ENCODE measurements around the gene APCDD1L.
A peak's percentile ranks its signal among the peaks of the same experiment; 100 is the strongest.

APCDD1L gene

DNA sequence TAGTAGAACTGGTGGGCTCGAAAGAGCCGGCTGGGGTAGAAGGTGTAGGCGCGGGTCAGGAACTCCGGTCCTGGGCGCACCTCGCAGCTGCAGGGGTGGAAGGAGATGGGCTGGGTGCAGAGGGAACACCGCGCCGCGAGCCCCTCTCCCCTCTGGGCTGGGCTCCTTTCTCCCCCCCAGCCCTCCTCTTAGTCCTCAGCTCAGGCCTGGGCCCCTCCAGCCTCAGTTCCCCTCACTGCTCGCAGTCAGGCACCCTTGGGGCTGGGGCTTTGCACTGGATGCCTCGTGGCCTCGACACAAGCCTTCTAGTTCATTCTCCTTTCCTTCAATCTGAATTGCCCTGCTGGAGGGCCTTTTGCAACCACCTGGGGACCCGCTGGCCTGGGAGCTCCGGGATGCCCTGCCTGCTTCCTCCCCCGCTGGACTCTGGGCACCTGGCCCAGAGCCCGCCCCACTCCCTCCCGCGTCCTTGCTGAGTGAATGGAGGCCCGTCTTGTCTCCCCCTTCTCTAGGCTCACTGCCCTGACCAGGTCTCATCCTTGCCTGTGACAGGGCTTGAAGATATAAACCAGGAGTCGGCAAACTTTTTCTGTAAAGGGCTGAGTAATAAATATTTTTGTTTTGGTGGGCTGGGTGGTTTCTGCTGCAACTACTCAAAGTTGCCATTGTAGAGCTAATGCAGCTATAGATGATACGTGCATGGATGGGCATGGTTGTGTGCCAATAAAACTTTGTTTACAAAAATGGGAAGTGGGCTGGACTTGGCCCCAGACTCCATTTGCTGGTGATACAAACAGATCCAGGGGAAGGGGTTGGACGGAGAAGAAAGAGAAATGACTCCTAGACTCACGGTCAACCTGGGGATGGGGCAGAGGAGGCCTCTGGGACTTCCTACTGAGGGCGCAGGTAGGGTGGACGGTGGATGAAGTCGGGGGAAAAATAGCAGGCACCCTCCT lies 47.3 kb downstream of the APCDD1L start:
- DNase-seq (ENCODE audit: low read depth in 2 of 2, low spot score in 1 of 2), result no peak

DNA sequence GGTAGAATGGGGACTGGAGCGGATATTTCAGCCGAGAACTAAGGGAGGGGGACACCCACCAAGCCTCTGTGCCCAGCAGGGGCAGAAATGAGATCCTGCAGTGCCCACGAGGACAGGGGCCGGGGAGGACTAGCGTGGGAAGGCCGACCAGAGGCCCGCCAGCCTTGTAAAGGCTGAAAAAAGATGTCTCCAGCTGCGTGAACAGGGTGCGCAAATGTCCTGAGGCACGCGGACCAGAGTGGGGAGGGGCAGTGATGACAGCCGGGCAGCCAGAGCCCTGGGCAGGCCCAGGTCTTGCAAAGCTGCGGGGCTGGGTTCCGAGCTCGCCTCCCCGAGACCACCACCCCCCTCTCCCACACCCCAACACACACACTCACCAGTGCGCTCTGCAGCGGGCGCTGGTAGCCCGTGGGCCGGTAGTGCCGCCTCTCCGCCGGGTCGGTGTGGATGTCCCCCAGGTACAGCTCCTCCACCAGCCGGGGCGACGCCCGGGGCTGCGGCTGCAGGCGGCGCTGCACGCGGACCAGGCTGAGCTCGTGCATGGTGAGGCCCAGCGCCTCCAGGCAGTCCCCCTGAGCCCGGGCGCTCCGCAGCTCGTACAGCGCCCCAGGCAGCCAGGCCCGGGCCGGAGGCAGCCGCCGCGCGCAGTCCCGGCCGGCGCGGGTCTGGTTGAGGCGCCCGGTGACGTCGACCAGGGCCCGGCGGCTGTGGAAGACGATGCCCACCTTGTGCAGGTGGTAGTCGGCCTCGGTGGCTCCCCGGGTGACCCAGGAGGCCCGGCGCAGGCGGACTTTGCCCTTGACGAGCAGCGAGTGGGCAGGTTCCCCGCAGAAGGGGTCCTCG lies 48.2 kb downstream of the APCDD1L start:
- DNase-seq (ENCODE audit: low read depth in 2 of 2, low spot score in 1 of 2), result no peak

DNA sequence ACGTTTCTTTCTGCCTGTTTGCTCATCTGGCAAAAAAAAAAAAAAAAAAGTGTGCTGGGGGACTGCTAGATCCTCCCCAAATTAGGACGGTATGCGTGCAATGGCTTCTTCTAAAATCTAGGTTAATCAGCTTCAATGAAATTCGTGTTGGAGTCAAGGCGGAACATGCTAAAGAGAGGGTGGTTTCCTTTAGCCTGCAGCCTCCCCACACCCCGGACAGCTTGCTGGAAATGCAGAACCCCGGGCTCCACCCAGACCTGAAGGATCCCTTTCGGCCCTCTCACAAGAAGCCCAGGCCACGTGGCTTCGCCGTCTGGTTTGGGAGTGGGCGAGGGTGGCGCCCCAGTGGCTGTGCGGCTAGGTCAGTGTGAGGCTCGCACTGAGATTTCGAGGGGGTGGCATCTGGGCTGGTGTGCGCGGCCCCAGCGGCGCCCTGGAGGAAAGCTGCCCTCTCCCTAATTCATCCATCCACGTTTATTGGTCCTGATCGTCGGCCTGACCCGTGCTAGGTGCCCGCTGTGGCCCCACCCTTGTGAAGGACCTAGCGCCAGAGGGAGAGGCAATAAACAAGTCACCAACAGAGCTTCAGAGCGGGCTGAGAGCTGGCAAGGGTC lies 49.0 kb downstream of the APCDD1L start:
- DNase-seq (ENCODE audit: low read depth in 2 of 2, low spot score in 1 of 2), result no peak

DNA sequence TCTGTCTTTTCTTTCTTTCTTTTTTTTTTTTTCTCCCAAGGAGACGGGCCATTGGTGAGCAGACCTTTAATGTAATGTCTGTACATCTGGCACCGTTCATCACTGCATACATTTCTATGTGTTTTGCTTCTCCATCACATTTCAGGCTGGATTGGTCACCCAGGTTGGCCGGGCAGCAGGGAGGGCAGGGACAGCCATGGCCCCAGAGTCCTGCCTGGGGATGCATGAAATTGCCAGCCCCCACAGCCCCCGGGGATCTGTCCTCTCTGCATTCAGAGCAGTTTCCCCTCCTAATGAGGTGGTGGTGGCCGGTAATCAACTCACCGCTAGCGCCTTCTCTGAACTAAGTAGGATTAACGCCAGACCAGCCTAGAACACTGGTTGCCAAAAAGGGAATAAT lies 50.4 kb downstream of the APCDD1L start:
- no peak for DNase-seq (ENCODE audit: low read depth in 2 of 2, low spot score in 1 of 2)

DNA sequence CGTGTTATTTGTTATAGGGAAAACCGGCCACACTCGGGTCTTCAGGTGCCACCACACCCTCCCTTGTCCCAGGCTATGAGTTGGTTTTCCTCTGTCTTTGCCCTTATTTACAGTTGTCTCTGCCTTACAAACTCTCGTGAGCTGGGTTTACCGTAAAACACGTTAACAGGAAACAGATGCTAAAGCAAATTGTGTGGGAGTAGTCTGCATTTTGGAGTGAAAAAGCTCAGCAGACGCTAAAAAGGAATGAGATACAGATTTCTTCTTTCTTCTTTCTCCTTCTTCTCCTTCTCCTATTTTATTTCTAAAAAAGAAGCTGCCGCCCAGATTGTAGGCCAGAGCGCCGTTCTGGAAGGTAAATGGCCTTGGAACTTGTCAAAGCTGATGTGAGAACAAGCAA lies 51.9 kb downstream of the APCDD1L start:
- no peak for DNase-seq (ENCODE audit: low read depth in 2 of 2, low spot score in 1 of 2)

DNA sequence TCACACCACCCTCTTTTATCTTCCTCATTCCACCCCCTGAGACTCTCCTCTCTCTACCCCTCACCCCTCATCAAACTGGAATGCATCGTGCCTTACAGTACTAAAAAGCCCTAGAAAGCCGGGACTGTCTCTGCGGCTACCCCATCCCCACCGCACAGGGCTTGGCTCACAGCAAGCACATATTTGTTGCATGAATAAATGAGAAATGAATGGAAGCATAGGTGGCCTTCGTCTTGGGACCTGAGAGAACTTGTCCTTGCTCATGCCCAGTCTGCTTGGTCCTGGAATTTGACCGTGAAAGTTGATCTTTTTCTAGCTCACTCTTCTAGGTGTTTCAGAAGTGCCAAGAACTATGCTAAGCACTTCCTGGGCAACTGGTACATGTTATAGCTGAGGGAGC lies 53.3 kb downstream of the APCDD1L start:
- no peak for DNase-seq (ENCODE audit: low read depth in 2 of 2, low spot score in 1 of 2)

DNA sequence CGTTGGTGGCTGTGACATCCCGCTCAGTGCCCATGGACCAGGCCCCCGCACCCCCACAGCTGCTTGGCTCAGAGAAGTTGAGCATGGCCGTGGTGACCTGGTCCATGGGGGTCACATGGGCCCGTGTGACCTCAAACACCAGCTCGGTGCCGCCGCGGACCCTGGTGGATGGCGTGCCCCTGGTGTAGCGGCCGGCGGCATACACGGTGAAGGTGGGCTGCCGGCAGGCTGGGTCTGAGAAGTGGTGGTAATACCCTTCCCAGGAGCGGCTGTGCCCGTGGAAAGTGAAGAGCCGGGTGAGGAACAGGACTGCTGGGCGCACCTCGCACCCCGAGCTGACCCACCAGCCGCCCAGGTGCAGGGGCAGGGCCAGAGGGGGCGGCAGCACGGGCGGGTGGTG lies 54.1 kb downstream of the APCDD1L start:
- no peak for DNase-seq (ENCODE audit: low read depth in 2 of 2, low spot score in 1 of 2)

DNA sequence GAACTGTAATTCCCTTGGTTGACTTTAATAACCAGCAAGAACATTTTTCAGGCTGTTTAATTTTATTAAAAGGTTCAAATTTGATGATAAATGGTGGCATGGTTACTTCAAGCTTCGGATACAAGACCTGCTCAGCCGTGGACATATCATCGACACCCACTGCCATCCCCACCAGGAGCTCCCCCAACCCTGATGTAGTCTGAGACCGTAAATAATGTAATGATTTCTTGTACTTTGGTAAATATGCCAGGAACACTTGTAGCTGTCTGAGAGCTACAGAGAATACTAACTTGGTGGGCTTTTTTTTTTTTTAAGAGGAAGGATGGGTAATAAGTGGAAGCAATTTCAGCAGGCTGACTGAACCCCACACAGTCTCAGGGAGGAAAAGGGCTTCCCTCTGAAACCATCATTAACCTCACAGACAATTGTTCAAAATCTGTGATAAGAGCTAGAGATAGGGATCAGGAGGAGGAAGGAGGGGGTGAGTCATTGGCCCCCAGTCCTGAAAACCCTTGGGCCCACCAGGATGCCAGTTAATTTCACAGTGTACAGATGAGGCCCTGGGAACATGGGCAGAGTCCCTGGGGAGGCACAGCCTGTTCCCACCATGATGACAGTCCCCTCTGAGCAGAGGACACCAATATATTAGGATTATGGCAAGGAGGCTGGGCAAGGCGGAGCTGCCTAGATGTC lies 56.0 kb downstream of the APCDD1L start:
- no peak for DNase-seq (ENCODE audit: low read depth in 2 of 2, low spot score in 1 of 2)

DNA sequence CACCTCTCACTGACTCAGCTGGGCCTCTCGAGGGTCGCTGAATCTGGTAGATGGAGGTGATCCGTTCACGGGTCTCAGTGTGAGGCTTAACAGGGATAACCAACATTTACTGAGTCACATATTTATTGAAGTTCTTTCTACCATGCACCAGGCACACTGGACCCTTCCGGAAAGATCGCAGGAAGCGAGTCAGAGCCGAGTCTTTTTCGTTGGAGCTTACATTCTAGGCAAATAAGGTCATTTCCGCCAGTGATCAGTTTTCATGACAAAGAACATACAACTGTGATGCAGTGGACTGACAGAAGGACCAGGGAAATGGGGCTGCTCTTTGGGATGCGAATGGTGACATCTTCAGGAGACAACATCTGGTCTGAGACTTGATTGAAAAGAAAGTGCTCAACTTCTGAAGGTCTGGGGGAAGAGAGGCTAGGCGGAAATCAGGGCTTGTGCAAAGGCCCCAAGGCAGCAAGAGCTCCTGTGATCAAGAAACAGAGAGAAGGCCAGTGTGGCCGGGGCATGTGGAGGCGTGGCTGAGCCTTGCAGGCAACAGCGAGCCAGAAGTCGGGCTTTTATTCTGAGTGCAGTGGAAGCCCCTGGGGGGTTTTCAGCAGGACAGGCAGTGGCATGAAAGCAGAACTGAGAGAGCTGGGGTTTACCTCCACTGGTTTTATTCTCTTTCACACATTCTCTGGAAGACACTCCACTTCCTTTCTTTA lies 56.7 kb downstream of the APCDD1L start:
- no peak for DNase-seq (ENCODE audit: low read depth in 2 of 2, low spot score in 1 of 2)

DNA sequence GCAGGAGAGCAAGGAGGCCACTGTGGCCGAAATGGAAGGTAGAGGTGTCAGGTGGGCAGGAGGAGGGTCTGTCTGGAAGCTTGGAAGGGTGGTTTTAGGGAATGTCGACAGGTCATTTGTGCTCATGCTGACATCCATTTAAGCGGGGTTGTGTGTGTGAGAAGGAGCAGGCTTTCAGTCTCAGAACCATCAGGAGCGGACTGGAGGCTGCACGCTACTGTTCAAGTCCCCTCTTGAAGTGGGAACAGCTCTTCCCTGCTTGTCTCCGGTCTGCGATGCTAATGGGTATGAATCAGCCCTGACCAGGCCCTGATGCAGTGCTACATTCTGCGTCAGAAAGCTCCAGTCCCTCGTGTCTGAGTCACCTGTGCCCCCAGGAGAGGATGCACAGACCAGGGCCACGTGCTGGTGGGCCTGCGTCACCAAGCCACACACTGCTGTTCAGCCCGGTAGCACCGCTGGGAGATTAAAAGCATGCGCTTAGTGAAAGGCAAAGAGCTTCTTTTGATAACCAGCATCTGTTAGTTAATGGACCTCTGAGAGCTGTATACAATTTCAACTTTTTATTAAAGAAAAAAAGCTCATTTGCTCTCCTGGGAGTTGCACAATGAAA lies 58.0 kb downstream of the APCDD1L start:
- DNase-seq (ENCODE audit: low read depth in 2 of 2, low spot score in 1 of 2), result no peak

DNA sequence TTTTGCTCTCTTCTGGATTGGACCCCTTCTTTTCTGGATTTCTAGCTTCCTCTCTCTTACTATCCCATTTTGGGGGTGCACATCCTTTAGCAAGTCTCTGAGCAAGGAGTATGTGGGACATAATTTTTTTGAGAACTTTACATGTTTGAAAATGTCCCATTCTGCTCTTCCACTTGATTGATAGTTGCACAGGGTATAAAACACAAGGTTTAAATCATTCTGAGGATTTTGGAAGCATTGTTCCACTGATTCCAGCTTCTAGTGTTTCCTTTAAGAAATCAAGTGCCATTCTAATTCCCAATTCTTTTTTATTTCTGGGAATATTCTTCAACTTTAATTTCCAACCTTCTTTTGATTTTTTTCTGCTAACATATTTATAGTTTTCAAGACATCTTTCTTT lies 60.7 kb downstream of the APCDD1L start:
- no peak for DNase-seq (ENCODE audit: low read depth in 2 of 2, low spot score in 1 of 2)

DNA sequence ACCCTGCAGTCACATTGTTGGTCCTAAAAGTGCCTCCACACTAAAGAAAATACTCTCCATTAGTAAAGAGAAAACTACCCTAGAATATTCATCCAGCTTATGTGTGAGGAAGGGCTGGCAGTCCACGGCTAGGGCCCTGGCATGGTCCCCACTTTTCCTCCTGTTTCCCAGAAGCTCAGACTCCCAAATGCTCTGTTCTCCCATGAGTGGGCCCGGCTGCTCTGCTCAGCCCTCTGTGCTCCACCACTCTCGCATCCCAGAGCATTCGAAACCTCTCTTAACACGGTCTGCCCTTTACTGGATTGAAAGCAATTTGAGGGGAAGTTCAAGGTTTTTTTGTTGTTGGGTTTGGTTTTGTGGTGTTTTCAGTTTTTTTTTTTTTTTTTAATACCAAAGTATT lies 61.8 kb downstream of the APCDD1L start:
- DNase-seq (ENCODE audit: low read depth in 2 of 2, low spot score in 1 of 2), result no peak

DNA sequence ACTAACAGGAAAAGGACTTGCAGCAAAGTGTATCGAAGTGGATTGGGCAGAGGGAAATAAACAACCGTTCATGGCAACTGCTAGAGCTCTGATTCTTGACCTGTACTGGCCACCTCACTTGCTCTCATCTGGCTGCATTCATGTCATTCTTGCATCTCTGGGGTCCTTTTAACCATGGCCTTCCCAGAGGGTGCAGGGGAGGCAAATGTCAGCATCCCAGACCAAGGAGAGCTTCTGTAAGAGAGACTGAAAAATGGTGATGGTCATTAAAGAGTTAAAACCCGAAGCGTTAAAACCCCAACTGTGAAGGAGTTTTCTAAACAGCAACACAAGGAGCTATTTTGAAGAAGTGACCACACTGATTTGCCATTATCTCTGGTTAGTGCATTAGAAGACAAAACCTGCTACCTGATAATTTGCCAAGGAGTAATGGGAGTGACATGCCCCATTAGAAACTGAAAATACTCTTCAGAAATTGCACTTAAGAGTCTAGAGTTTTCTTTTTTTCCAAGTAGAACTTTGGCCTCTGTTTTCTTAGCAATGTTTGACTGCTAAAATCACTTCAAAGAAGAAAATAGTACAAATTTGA lies 62.4 kb downstream of the APCDD1L start:
- DNase-seq (ENCODE audit: low read depth in 2 of 2, low spot score in 1 of 2), result no peak

DNA sequence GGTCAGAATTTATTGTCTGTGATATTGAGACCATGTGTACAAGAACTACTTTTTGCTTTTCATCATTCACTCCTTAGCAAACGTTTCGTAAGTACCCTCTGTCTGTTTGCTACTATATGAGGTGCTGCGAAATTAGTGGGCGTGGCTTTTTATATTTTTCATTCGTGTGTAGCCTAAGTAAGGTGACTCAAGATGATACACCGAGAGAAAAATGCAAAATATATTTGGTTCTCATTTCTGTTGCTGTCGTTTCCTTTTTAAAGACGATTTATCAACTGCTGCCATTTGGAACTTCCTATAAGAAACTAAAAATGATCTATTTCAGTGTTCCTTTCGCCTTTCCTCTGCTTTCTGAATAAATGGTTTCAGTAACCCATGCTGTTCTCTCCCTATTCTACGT lies 64.9 kb downstream of the APCDD1L start:
- DNase-seq (ENCODE audit: low read depth in 2 of 2, low spot score in 1 of 2), result no peak

DNA sequence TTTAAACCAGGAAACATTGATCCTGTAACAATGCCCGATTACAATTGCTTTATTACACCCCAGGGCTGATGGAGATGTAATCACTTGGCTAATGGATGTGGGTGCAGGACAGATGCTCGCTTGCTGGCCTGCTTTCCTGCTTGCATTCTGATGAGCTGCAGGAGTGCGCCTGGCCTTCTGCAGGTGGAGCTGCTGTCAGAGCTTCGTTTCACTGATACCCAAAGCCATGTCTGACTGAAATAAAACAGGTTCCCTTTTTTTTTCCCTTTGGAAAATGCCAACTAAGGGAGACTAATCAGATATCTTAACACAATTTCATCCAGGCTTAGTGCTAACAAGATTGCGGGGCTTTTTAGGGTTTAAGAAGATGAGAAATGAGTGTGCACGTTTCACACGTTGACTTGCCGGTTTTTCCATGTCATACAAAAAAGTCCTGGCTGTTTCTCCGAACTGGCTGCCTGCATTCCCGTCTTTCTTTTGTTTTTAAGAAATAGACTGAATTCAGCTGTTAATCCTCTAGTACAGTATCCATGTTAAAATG lies 65.4 kb downstream of the APCDD1L start:
- DNase-seq (ENCODE audit: low read depth in 2 of 2, low spot score in 1 of 2), result no peak

DNA sequence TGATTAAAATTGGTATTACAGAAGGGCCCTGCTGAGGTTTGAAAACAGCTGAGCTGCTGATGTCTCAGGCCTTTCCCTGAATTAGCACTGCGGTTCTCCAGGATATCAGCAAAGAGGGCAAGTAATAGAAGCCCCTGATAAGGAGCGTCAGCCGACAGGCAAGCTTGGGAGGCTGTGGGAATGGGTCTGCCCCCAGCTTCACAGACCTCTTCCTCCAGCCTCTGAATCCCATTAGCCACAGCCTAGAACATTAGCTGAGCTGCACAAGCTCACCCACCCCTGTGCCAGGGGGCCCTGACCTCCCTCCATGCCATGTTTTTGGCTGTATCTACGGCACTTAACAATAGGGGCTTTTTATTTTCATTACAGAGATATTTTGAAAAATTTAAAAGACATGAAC lies 66.2 kb downstream of the APCDD1L start:
- DNase-seq (ENCODE audit: low read depth in 2 of 2, low spot score in 1 of 2), result no peak

DNA sequence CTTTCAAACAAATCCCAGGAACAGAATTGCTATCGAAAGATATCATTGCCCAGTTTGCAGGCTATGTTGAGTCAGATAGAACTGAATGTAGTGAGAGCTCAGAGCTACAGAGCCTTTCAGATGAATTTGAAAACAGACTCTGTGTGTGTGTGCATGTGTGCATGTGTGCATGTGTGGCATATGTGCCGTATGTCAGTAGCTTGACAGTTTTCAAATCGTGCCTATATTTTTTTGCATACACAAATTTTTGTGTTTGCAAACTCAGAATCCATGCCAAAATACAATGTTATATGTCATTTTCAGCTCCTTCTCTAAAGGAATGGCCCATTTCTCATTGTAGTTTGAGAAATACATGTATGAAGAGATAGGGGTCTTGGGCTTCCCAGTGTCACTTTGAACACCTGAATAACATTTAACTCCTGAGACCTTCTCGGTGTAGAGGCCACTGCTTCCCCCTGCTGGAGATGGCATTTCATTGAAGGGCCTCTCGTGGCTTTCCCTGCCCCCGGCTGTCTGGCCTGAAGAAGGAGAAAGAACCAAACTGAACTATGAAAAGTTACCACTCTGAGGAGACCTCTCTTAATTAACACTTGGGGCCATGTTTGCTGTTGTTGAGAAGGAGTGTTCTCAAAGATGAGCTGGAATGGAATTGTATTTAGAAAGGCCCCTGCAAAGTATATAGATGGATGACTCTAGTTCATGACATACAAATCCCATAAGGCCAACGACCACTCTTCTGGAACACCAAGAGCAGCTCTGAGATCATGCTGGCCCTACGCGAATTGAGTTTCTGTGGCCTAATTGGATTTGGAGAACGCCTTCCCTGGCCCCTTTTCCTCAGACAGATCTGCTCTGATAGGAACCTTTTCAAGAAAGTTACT lies 67.4 kb downstream of the APCDD1L start:
- DNase-seq (ENCODE audit: low read depth in 2 of 2, low spot score in 1 of 2), result peak in 1 of 2 donors; percentile 10

DNA sequence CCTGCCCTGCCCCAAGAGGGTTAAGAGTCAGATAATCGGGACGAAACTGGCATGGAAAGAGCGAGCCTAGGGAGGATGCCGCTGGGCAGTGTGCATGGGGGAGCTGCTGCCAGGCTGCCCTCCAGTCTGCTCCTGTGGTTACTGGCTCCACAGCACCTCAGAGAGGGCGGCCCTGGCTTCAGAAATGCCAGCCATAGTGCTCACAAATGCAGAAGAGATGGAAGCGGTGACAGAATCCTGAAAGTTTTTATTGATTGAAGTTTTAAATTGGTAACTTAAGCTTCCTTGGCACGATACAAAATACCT lies 68.3 kb downstream of the APCDD1L start:
- no peak for DNase-seq (ENCODE audit: low read depth in 2 of 2, low spot score in 1 of 2)

Data from stimulated activated CD8-positive, alpha-beta memory T cell treated with anti-CD3 and anti-CD28 coated beads, Interleukin-4, amount 100 ng/mL, for 1 hour (primary cell).